Neural progenitor cell (in vitro differentiated cells): ENCODE results near the gene NR1H4.

Experiments used
- EZH2 ChIP-seq: fragments of 200-600 bp; sonication (generic); IDR thresholded peaks from 2 replicates; pipeline ENCODE4 v1.6.1; 2017; ENCODE audit warnings: antibody characterized with exemption, mild to moderate bottlenecking, moderate library complexity
- TF ChIP-seq, protein P1 (sequence below): fragments of 200-600 bp; sonication (generic); IDR thresholded peaks from 2 replicates; pipeline ENCODE4 v1.5.1; 2017; ENCODE audit warnings: antibody characterized with exemption, mild to moderate bottlenecking

DNA sequence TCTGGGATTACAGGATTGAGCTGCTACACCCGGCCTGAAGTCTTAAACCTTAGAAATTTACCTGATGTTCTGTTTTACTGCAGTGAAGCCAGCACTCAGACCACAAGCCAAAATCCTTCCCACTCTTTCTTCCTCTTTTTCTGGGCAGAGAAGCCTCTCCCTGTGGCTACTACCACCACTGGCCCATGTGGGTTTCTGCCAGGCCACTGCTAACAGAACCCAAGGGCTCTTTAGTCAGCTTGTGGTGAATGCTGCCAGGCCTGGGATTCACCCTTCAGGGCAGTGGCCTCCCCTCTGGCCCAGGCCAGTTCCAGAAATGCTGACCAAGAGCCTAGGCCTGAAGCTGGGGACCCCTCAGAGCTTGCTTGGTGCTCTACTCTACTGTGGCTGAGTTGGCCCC lies 135.1 kb downstream of the NR1H4 start:
- TF ChIP-seq, protein P1, sequence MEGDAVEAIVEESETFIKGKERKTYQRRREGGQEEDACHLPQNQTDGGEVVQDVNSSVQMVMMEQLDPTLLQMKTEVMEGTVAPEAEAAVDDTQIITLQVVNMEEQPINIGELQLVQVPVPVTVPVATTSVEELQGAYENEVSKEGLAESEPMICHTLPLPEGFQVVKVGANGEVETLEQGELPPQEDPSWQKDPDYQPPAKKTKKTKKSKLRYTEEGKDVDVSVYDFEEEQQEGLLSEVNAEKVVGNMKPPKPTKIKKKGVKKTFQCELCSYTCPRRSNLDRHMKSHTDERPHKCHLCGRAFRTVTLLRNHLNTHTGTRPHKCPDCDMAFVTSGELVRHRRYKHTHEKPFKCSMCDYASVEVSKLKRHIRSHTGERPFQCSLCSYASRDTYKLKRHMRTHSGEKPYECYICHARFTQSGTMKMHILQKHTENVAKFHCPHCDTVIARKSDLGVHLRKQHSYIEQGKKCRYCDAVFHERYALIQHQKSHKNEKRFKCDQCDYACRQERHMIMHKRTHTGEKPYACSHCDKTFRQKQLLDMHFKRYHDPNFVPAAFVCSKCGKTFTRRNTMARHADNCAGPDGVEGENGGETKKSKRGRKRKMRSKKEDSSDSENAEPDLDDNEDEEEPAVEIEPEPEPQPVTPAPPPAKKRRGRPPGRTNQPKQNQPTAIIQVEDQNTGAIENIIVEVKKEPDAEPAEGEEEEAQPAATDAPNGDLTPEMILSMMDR, result no peak
- TF ChIP-seq EZH2, result no peak
